ENCODE data around the gene CNGB1. TPM values are rescaled to one million over a fixed set of nuclear protein-coding genes. Genes with fewer than 3 reads are reported as not detected.
"Not testable (repeated sequence)": the region's sequence is repeated elsewhere in the genome, so short reads cannot be mapped to it uniquely, and the experiment has no call there.

CNGB1 gene
- not detected for polyA plus RNA-seq

- H3K4me1 Mint-ChIP-seq: no peaks in the 10 kb centered on the region
- H3K36me3 Mint-ChIP-seq: no peaks in the 10 kb centered on the region
- H3K27ac Mint-ChIP-seq: peak within 1 kb of the TSS in 2 of 3 donors; percentile 63 to 91
- peaks cover 0 to 2% (median 0%) of the 10 kb centered on the region in 3 donors for H3K9me3 Mint-ChIP-seq
- peaks cover 13% of the 10 kb centered on the region for H3K27me3 Mint-ChIP-seq
- no peak within 1 kb of the TSS for H3K4me3 Mint-ChIP-seq
Measured at GRCh38 chr16:57970970-57971369, at the start of gene CNGB1. Gene CNGB1, minus strand, starts transcription at chr16:57971128. Its CDS starts 3,842 bp downstream, at chr16:57967286.

GRCh38 chr16:58019866-58020538 lies 49.1 kb upstream of the CNGB1 start:
- Mint-ChIP-seq H3K9me3 (no peaks in the 10 kb centered on the region), H3K4me3 (no peak overlapping the region), H3K27ac (no peak overlapping the region), H3K4me1 (peaks cover 6 to 18% (median 9%) of the 10 kb centered on the region in 3 donors), H3K27me3 (peaks cover 3% of the 10 kb centered on the region), H3K36me3 (no peaks in the 10 kb centered on the region)

GRCh38 chr16:58018803-58019202 lies 47.9 kb upstream of the CNGB1 start:
- Mint-ChIP-seq H3K27ac (no peak overlapping the region), H3K36me3 (no peaks in the 10 kb centered on the region), H3K9me3 (no peaks in the 10 kb centered on the region), H3K4me3 (no peak overlapping the region), H3K27me3 (no peaks in the 10 kb centered on the region), H3K4me1 (peaks cover 0 to 13% (median 3%) of the 10 kb centered on the region in 3 donors)

DNA sequence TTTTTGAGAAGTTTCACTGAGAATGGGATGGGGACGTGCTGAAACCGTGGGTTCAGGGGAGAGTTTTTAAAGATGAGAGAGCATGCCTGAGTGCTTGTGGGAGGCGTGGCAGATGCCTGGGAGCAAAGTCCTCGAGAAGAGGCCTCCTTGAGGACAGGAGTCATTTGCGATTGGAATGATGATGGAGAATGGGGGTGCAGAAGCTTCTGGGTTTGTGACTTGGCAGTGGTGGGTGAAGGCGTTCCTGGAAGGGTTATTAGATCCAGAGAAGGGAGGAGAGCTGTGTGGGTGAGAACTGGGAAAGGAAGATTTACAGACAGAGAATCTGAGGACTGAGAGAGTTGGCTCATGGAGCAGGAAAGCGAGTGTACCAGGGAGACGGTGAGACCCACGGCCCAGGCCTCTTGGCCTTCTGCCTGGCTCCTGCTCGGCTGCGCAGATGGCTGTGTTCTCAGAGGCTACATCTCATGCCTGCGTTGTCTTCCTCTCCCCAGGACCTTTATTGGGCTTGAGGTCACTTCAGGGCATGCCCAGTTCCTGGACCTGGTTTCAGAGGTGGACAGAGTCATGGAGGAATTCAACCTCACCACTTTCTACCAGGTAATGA lies 46.0 kb upstream of the CNGB1 start:
- Mint-ChIP-seq H3K36me3 (no peaks in the 10 kb centered on the region), H3K9me3 (no peaks in the 10 kb centered on the region), H3K27me3 (no peaks in the 10 kb centered on the region), H3K4me3 (no peak overlapping the region), H3K4me1 (peaks cover 0 to 7% (median 3%) of the 10 kb centered on the region in 3 donors), H3K27ac (no peak overlapping the region)

GRCh38 chr16:58013201-58013956 lies 42.5 kb upstream of the CNGB1 start:
- peaks cover 0 to 2% (median 0%) of the 10 kb centered on the region in 3 donors for H3K4me1 Mint-ChIP-seq
- no peaks in the 10 kb centered on the region for H3K27me3 Mint-ChIP-seq
- no peaks in the 10 kb centered on the region for H3K9me3 Mint-ChIP-seq
- H3K36me3 Mint-ChIP-seq: peaks cover 6% of the 10 kb centered on the region
- H3K4me3 Mint-ChIP-seq: no peak overlapping the region
- H3K27ac Mint-ChIP-seq: peak overlapping the region in 1 of 3 donors; percentile 27

DNA sequence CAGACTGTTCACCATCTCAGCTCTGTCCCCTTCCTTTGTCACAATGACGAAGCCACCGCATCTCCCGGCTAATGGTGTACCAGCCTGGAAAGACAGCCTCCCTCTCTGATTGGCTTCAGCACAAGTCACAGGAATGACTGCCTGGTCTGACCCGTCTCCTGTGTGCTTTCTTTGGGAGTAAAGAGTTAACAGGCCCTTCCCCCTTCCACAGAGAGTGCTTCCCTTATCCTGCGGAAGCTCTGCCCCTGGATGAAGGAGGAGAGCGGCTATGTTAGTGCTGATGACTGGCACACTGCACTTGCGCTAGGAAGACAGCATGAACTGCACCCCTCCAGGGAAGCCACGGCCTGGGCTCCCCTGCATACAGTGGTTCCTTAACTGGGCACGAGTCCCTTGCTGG lies 41.6 kb upstream of the CNGB1 start:
- Mint-ChIP-seq H3K36me3 (peaks cover 6% of the 10 kb centered on the region), H3K27me3 (no peaks in the 10 kb centered on the region), H3K9me3 (no peaks in the 10 kb centered on the region), H3K4me3 (no peak overlapping the region), H3K27ac (no peak overlapping the region), H3K4me1 (peaks cover 0 to 2% (median 0%) of the 10 kb centered on the region in 3 donors)

DNA sequence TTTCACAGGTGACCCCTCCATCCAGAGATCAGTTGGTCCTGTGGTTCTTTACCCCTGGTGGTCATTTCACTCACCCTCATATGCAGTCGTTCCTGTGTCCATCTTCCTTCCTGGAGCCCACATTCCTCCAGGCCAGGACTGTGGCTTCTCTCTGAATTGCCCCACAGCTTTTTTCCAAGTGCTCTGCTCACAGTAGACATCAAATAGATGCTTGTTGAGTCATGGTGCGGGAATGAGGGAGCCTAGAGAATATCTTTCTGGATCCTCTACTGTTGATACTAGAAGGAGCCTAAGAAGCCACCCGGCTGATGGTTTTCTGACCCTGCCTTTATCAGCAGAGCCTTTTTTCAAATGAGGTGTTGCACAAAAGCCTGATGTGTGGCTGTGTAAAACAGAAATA lies 40.7 kb upstream of the CNGB1 start:
- Mint-ChIP-seq H3K4me1 (peaks cover 0 to 2% (median 0%) of the 10 kb centered on the region in 3 donors), H3K27ac (peak overlapping the region in 1 of 3 donors; percentile 10), H3K9me3 (no peaks in the 10 kb centered on the region), H3K36me3 (peaks cover 9% of the 10 kb centered on the region), H3K4me3 (no peak overlapping the region), H3K27me3 (no peaks in the 10 kb centered on the region)

- Mint-ChIP-seq H3K27me3 (no peaks in the 10 kb centered on the region), H3K4me1 (peaks cover 0 to 2% (median 0%) of the 10 kb centered on the region in 3 donors), H3K4me3 (no peak overlapping the region), H3K9me3 (no peaks in the 10 kb centered on the region), H3K27ac (no peak overlapping the region), H3K36me3 (peaks cover 12% of the 10 kb centered on the region)
Measured at GRCh38 chr16:58010886-58011285, 40.0 kb upstream of the CNGB1 start.

DNA sequence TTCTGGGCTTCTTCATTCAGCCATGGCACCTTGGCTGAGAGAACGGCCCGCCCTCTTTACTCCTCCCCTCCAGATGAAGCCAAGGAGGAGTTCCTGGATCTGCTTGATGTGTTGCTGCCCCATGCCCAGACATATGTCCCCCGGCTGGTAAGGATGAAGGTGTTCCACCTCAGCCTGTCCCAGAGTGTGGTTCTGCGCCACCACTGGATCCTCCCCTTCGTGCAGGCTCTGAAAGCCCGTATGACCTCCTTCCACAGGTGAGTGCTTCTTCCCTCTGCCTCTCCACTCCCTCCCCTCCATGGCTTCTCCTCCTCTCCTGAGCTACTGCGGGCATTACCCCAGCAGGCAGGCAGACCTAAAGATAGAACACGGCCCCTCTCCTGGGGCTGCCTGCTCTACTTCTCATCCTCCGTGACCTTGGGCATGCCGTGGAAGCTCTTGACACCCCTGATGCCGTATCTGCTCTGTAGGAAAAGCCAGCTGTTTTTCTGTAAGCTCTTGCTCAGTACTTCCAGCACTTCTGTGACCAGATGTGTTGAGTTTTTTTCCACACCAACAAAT lies 39.0 kb upstream of the CNGB1 start:
- Mint-ChIP-seq H3K27ac (no peak overlapping the region), H3K36me3 (peaks cover 12% of the 10 kb centered on the region), H3K27me3 (no peaks in the 10 kb centered on the region)

DNA sequence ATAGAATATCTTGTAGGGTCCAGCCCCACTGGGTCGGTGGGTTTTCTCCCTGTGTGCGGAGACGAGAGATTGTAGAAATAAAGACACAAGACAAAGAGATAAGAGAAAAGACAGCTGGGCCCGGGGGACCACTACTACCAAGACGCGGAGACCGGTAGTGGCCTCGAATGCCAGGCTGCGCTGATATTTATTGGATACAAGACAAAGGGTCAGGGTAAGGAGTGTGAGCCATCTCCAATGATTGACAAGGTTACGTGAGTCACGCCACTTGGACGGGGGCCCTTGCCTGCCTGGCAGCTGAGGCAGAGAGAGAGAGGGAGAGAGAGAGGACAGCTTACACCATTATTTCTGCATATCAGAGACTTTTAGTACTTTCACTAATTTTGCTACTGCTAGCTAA lies 33.8 kb upstream of the CNGB1 start:
- H3K4me3 Mint-ChIP-seq: peak overlapping the region in 1 of 4 donors; percentile 72
- not testable (repeated sequence) for H3K27me3 Mint-ChIP-seq

More for the DNA sequence above, 39.0 kb upstream of the CNGB1 start:
- H3K9me3 Mint-ChIP-seq: no peaks in the 10 kb centered on the region
- no peak overlapping the region for H3K4me3 Mint-ChIP-seq
- peaks cover 2 to 4% (median 2%) of the 10 kb centered on the region in 3 donors for H3K4me1 Mint-ChIP-seq

DNA sequence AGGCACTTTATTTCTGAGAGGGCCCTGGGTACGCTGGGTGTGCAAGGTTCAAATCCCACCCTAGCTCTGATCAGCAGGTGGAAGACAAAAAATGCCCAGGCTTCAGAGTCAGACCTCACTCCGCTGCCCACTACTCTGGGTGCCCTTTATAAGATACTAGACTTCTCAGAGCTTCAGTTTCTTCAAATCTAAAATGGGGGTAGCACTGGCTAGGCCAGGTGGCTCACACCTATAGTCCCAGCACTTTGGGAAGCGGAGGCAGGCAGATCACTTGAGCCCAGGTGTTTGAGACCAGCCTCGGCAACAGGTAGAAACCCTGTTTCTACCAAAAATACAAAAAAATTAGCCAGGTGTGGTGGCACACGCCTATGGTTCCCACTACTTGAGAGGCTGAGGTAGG lies 32.0 kb upstream of the CNGB1 start:
- peak overlapping the region in 3 of 4 donors; percentile 33 to 96 (median 52) for H3K4me3 Mint-ChIP-seq
- peaks cover 11% of the 10 kb centered on the region for H3K36me3 Mint-ChIP-seq
- no peaks in the 10 kb centered on the region for H3K9me3 Mint-ChIP-seq
- H3K27ac Mint-ChIP-seq: peak overlapping the region in 2 of 3 donors; percentile 10 to 71
- H3K4me1 Mint-ChIP-seq: peaks cover 21 to 29% (median 29%) of the 10 kb centered on the region in 3 donors
- no peaks in the 10 kb centered on the region for H3K27me3 Mint-ChIP-seq

More for the DNA sequence above, 33.8 kb upstream of the CNGB1 start:
- H3K27ac Mint-ChIP-seq, H3K9me3 Mint-ChIP-seq: not testable (repeated sequence)
- Mint-ChIP-seq H3K36me3 (peaks cover 15% of the 10 kb centered on the region), H3K4me1 (peaks cover 14 to 23% (median 17%) of the 10 kb centered on the region in 3 donors)

DNA sequence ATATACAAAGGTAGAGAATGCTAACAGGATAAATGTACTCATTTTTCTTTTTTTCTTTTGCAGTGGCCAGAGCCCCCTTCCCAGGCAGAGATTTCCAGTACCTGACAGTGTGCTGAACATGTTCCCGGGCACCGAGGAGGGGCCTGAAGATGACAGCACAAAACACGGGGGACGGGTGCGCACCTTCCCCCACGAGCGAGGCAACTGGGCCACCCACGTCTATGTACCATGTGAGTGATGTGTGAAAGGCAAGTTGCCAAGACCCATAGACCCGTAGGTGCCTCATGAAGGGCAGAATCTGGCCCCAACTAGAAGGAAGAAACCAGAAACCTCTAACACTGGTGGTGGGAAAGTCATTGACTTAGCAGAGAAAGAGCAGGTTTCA lies 31.5 kb upstream of the CNGB1 start:
- no peaks in the 10 kb centered on the region for H3K9me3 Mint-ChIP-seq
- H3K27ac Mint-ChIP-seq: peak overlapping the region in 1 of 3 donors; percentile 10
- peaks cover 21 to 29% (median 29%) of the 10 kb centered on the region in 3 donors for H3K4me1 Mint-ChIP-seq
- peaks cover 11% of the 10 kb centered on the region for H3K36me3 Mint-ChIP-seq
- no peaks in the 10 kb centered on the region for H3K27me3 Mint-ChIP-seq
- H3K4me3 Mint-ChIP-seq: peak overlapping the region; percentile 33 to 96 (median 70)

DNA sequence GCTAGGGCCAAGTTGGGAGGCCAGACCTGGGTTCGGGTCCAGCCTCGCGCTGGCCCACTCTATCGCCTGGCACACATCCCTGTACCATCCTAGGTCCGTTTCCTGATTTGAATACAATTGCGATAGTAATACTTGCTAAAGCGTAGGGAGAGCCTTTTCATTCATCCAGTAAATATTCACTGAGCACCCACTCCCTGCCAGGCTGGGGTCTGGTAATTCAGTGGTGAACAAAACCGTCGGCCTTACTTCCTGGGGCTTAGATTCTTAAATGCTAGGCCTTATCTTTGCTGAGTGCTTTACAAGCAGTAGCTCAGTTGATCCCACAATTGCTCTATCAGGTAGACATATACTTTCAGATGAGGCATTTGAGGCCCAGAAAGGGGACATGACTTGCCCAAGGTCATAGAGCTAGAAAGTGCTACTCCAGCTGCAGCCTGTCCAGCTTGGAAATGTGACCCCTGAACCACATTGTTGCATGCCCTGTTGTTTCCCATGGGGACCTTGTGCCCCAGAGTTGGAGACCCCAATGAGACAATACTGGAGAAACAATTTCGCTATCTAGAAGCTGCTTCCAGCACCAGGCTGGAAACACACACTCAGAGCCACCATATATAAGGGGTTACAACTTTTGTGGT lies 31.0 kb upstream of the CNGB1 start:
- peak overlapping the region; percentile 89 to 96 (median 95) for H3K4me3 Mint-ChIP-seq
- peaks cover 9% of the 10 kb centered on the region for H3K36me3 Mint-ChIP-seq
- H3K27me3 Mint-ChIP-seq: no peaks in the 10 kb centered on the region
- peak overlapping the region; percentile 50 to 93 (median 83) for H3K27ac Mint-ChIP-seq
- H3K4me1 Mint-ChIP-seq: peaks cover 21 to 29% (median 29%) of the 10 kb centered on the region in 3 donors
- H3K9me3 Mint-ChIP-seq: no peaks in the 10 kb centered on the region

All from IgD-negative memory B cell (primary cell).